ENCODE data around the gene TBRG4. TPM values are rescaled to one million over a fixed set of nuclear protein-coding genes. Genes with fewer than 3 reads are reported as not detected.

The TBRG4 gene
- total RNA-seq, 1 donor from 2014 or later = 109 TPM

DNA sequence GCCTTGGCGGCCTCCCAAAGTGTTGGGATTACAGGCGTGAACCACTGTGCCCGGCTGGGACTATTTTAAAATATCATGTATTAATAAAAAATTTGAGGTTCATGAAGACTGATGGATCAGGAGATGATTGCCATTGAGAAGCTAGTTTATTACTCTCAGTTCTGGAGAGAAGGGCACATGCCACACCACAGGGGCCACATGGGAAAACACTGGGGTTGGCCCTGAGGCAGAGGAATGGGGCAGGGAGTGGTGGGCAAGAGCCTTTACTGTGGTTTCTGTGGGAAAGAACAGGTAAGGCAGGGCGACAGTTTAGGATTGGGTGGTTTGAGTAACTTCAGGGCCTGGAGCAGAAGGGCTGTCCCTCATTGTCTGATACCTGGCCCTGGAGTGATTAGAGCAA lies 6.8 kb upstream of the TBRG4 start:
- intact Hi-C loops (cut with micrococcal nuclease) = no loop called here

DNA sequence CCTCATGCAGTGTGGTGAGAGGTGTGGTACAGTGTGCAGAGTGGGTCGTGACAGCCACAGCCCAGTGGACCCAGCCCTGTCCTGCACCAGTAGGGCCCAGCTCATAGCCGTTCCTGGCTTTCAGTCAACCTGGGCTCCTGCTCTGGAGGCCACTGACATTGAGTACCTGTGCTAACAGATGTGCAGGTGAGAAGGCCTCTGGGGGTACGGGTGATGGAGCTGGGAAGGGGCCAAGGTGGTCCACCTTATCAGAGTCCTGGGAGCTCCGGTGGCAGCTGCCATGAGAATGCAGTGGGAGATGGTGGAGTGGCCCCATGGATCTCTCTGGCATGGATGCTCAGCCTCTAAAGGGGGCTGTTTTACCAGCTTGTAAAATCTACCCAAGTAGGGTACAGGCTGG lies 6.1 kb upstream of the TBRG4 start:
- intact Hi-C loops (cut with micrococcal nuclease) = no loop called here

DNA sequence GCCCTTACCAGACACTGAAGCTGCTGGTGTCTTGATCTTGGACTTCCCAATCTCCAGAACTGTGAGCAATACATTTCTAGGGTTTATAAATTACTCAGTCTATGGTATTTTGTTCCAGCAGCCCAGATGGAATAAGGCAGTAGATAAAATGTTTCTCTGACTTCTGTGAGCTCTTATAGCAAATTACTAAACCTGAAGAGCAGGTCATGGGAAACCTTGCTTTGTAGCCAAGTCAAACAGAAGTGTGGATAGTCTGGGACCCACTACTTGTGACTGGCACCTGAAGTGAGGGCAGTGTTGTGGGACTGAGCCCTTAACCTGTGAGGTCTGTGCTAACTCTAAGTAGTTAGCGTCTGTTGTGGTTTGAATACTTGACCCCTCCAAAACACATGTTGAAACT lies 4.6 kb upstream of the TBRG4 start:
- intact Hi-C loops (cut with micrococcal nuclease) = no loop called here

DNA sequence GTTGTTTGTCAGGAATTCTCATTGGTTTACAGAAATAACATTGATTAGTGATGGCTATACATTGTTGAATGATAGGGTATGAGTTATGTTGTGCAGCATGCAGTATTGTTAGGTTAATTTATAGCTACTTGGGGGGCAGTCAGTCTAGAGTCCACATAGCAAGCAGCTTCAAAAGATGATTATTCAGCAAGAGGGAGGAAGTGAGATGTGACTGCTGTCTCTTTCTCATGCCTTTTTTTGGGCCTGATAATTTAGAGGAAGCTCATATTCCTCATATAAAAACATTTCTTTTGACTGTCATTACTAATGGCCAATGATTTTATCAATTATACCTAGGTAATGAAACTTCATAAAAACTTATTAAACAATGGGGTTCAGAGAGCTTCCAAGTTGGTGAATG lies 3.4 kb upstream of the TBRG4 start:
- intact Hi-C loops (cut with micrococcal nuclease) = loop anchor here (5.0 kb wide), 2 partner anchors 968 to 1033 kb away; partner anchors contain the start of gene POLM

DNA sequence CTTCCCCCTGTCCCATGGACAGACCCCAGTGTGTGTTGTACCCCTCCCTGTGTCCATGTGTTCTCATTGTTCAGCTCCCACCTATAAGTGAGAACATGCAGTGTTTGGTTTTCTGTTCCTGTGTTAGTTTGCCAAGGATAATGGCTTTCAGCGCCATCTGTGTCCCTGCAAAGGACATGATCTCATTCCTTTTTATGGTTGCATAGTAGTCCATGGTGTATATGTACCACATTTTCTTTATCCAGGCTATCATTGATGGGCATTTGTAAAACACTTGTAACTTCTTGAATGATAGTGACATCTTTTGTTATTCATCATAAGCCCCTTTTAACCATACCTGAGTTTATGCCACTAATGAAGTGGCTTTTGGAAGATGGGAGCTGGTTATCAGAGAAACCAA lies 2.8 kb upstream of the TBRG4 start:
- intact Hi-C loops (cut with micrococcal nuclease) = loop anchor here (5.0 kb wide), 2 partner anchors 967 to 1032 kb away; partner anchors contain the start of gene POLM

DNA sequence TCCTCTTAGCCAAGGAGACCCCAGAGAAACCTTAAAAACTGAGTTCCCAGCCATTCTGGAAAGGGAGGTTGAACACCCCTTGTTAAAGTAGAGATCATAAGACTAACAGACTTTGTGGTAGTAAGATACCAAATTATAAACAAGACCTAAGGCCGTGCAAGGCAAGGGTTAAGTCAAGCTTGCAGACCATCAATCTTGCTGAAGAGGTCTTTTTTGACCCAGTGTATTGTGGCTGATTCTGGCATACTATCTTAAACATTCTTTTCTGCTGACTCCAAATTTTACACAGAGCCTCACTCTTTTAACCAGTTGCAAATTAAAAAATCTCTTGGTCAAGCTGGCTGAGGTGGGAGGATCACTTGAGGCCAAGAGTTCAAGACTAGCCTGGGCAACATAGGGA lies 1.2 kb upstream of the TBRG4 start:
- intact Hi-C loops (cut with micrococcal nuclease) = loop anchor here (2.0 to 5.0 kb wide), 4 partner anchors 362 to 1030 kb away; partner anchors contain the start of genes NUDCD3 and POLM

DNA sequence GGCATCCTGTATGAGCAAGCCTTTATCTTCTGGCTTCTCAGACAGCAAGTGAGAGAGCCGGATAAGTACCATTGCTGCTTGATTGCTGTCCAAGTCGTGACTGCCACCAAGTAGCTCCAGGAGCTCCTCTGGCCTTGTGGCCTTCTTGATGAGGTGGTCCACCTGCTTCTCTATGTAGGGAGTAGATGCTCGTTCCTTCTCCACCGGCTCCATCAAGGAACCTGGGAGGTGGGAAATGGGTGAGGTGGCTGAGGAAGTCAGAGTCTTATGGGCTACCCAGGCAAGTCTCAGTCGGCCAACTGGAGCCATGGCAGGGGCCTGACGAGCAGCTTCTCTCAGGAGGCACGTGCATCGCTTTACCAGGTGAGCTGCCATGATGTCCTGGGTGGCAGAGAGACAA lies 2.6 kb downstream of the TBRG4 start:
- intact Hi-C loops (cut with micrococcal nuclease) = no loop called here

DNA sequence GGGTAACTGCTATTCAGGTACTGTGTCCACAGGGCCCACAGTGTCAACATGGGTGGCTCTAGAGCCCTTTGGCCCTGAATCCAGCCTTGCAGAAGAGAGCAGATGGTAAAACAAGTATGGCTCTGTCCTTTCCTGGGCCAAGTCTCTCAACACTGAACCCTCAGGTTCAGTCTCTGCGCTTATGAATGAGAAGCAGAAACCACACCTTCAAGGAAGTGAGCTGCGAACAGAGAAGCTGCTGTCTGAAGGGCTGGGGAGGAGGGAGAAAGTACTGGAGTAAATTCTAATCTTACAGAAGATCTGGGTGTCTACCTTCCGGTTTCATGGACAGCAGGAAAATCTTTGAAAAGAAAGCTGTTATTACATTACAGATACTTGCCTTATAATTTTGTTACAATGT lies 4.1 kb downstream of the TBRG4 start:
- intact Hi-C loops (cut with micrococcal nuclease) = no loop called here

DNA sequence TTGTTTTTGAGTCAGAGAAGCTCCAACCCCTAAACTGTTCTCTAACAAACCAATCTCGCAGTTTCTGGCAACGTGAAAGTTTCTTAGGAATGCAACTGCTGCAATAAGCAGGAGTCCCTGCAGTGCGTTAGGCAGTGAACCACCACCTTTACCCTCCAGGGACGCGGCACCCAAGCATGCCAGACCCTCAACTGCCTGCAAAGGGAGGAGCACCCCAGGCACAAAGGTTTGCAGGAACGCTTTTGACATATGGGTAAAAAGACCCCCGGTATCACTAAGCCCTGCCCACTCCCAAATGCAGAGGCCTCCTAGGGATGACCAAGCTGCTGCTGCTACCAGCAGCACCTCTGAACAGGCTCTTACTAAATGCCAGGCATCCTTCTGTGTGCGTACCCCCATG lies 4.7 kb downstream of the TBRG4 start:
- intact Hi-C loops (cut with micrococcal nuclease) = no loop called here

DNA sequence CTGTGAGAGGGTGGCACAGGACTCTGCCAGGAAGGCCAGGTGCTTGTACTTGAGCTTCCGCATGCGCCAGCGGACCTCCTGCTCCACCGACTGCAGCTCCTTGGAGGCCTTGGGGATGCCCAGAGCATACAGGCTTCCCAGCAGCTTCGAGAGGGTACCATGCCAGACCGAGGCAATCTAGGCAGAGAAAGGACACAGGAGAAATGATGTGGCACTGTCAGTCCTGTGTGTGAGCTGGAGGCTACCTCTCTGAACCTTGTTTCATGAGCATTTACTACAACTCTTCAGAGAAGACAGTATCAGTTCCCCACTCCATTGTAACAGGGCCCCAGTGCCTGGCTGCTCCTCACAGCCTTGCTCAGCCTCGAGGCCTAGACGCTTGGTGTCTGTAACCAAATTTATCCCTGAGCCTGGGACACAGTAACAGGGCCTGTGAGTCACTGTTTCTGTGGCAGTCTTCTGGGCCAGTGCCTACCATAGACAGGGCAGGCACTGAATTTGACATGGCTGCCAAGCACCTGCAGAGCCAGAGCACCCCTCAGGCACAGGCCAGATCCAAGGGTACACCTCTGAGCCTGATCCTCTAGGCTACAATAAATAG lies 5.8 kb downstream of the TBRG4 start:
- intact Hi-C loops (cut with micrococcal nuclease) = no loop called here

DNA sequence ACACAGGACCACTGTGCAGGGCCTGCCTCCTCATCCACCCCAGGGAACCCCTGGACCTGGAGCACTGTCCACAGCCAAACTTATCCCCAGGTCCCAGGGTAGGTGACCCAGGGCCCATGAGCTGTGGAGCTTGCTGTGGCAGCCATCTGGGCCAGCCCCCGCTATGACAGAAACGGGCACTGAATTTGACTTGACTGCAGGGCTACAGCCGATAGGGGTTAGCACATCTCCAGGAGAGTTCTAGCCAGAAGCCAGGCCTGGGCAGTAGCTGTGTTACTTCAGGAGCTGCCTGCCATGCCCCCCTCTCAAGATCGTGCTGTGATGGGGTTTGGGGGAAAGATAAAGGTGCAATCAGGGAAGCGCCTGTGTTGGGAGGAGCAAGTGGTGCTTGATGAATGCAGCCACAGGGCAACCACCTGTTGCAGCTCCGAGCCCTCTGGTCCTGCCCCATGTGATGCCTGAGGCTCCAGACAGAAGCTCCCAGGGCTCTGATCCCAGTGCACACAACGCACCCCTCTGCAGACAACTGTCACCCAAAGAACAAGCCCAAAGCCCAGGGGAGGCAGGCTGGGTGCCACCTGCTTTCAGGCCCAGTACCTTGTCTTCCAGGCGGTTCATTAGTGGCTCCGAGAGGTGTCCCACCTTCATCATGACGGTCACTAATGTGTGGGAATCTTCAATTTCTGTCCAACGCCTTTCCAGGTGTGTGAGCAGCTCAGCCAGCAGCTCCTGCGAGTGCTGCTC lies 6.5 kb downstream of the TBRG4 start:
- intact Hi-C loops (cut with micrococcal nuclease) = no loop called here

DNA sequence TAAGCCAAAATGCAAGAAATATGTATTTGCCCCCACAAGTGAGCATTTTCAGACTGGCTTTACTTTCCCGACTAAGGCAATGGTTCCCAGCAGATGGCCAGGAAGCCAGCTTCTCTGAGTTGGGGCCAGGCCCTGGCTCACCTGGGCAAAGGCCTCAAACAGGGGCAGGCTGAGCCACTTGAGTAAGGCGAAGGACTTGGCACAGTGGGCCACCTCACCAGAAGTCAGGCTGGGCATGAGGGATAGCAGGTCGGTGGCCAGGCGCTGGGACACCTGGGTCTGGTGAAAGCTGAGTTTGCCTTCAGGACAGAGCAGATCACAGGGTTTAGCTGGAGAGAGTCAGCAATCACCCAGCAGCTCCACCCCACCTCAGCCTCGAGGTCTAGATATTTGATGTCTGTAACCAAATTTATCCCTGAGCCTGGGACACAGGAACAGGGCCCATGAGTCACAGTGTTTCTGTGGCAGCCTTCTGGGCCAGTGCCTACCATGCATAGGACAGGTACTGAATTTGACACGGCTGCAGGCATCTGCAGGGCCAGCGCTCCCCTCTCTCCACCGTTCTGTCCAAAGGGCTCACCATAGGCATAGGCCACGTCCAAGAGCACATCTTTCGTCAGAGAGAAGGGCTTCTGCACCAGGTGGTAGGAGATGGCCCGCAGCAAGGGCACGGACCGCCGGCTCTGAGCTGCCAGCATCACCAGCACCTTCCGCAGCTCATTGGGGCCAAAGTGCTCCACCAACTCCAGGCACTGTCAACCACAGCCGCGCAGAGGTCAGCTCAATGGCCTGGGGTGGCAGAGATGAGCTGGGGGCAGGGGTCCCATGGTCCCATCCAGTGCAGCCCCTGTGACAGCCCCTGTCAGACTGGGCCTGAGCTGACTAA lies 7.3 kb downstream of the TBRG4 start:
- intact Hi-C loops (cut with micrococcal nuclease) = no loop called here

DNA sequence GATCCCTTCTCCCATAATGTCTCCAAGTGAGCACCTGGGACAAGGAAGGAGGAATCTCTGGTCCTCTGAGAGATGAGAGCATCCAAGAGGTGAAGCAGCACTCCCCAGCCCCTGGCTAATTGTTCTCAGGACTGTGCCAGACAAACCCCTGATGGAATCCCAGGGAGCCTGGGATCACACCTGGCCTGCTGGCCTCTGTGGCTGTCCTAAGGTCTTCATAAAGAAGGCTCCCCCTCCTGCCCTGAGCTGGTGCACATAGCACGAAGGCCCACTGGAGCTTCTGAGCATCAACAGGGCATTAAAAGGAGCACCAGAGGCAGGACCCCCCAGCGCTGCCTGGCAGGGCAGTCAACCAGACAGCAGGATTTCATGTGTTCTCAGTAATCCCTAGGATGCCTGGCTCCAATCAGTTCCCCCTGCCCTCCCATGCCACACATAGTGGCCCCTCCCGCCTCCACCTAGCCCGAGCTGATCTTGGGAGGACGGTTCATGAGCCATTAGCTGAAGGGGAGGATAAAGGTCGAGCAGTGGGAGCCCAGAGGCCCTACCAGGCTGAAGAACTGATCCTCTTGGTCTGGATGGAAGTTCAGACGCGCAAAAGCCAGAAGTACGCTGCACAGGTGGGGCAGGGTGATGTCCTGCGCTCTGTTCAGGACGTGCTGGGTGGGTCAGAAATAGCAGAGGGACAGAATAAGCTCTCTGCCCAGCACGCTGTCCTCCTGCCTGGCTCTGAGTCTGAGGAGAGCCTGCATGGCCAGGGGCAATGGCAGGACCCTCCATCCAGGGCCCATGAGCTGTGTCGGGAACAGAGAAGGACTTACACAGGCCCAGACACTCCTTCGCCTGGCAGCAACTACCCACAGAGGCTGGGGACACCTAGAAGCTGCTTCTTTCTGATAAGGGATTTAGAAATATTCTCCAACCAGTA lies 8.4 kb downstream of the TBRG4 start:
- intact Hi-C loops (cut with micrococcal nuclease) = no loop called here

DNA sequence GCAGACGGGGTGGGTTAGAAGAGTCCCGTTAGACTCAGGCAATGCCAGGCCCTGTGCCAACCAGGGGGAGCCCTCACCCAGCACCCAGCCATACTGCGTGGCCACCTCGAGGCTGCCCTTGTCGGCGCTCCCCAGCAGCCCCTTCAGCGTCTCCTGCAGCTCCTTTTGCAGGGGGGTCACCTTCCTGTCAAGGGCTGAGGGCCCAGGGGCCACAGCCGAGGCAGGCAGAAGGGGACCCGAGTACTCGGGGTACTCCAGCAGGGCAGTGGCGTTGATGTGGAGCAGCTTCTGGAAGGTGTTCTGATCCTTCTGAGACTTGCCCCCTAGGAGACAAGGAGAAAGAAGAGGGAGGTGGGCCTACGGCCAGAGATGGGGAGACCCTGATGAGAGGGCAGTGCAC lies 9.7 kb downstream of the TBRG4 start:
- intact Hi-C loops (cut with micrococcal nuclease) = no loop called here

DNA sequence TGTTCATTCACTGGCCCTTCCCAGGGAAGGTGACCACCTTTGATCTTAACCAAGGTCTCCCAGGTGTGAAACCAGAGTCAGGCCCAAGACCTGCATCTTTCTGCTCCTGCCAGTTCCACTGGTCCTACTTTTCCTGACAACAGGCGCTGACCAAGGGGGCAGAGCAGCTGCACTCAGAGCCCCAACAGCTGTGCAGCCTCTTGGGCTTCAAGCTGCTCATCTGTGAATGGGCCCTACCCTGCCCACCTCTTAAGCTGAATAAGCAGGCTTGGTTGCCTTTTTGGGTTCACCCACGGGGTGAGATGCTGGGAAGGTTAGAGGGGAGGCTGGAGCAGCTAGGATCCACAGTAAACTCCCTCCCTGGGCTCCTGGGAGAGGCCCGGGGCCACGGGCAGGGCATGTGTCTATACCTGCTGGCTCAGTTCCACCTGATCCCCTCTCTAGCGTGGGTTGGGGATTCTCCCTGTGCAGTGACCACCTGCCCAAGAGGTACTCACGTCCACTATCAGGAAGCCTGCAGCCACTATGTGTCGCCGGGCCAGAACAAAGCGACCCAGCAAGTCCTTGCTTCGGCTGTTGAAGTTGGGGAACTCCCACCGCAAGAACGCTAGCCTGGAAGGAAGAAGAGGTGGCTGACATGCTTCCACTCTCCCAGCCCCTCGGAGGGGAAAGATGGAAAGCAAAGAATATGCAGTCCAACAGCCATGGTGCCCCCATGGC lies 10.6 kb downstream of the TBRG4 start:
- intact Hi-C loops (cut with micrococcal nuclease) = no loop called here

DNA sequence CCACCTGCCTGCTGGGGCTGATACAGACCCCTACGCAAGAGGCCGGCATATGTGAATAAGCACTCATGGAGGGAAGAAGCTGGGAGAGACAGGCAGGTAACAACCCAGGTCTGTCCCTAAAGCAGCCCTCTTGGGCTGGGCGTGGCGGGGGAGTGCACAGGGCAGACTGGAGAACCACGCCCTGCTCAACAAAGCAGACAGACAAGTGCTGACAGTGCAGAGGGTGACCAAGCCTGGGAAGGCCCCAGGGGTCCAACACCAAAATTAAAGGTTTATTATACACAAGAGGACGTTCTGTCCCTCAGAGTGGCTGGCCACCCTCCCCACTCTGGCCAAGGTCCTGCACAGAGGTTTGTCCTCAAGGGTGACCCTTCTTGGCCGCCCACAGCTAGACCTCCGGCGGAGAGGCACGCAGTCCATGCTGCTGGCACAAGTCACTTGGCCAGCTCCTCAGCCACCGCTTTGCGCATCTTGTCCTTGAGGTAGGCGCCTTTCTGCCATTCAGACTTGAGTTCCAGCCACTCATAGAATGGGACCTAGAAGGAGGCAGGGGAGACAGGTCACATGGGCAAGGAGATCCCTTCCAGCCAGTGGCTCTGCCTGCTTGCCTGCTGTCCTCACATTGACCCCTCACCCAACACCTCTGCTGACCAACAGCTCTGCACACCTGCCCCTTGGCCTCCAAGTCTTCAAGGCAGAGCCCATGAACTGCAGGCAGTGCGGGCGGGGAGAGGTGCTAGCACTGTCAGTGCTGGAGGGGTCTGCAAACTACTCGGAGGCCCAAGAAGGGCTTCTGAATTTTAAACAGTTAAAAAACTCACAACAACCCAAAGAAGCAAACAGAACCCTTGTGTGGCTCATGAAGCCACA lies 11.4 kb downstream of the TBRG4 start:
- intact Hi-C loops (cut with micrococcal nuclease) = loop anchor here (5.0 kb wide), 1 partner anchor 37 kb away; no protein-coding TSS in a partner anchor

DNA sequence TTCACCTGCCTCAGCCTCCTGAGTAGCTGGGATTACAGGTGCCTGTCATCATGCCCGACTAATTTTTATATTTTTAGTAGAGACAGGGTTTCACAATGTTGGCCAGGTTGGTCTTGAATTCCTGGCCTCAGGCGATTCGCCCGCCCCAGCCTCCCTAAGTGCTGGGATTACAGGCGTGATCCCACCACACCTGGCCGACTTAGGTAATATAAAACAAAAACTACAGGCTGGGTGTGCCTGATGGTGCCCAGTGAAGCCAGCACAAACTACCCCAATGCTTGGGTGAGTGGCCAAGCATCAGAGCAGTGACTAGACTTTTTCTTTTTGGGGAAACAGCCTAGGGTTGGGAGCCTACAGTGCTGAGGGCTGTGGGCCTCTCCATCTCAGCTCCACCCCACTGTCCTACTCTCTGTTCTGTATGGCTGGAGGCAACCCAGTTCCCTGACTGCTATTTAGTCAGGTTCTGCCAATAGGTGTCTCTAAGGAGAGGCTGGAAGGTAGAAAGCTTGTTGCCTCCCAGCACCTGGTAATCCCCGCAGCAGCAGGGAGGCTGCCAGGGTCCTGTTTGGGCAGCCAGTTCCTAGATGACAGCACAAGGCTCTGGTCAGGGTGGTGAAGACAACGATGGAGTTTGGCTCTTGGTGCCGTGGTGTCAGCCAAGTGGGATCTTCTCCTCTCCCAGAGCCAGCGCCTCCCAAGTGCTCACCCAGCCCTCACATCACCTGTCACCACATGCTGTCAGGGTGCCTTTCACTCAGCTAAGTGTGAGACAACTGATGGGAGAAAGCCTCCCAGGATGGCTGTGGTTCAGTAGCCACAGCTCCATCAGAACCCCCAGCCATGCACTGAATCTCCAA lies 12.3 kb downstream of the TBRG4 start:
- intact Hi-C loops (cut with micrococcal nuclease) = loop anchor here (5.0 kb wide), 1 partner anchor 38 kb away; no protein-coding TSS in a partner anchor

DNA sequence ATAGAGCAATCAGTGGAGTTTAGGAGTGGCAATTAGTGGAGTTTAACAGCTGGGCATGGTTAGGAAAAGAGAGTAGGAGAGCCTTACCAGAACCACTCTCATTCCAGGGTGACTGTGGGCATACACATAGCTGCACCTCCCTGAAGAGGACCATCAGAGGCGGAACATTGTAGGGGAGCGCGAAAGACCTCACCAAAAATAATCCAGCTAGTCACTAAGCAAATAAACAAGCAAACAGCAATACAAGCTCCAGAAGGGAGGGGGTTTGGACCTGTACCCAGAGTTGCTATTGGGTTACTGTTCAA lies 18.6 kb downstream of the TBRG4 start:
- intact Hi-C loops (cut with micrococcal nuclease) = no loop called here
